ENCODE data around the gene CDKN1A. TPM values are rescaled to one million over a fixed set of nuclear protein-coding genes. Genes with fewer than 3 reads are reported as not detected.

Gene CDKN1A
- total RNA-seq, 3 donors from 2014 or later, result 181 to 381 (median 255) TPM

GRCh38 chr6:36634317-36635108 is 44.0 kb upstream of the CDKN1A start:
- H3K4me1 ChIP-seq (ENCODE audit: low read depth), result peaks cover 13% of the 10 kb centered on the region
- TF ChIP-seq CTCF (IDR thresholded peaks at IDR 0.05), result no peak
- ATAC-seq (no peak), DNase-seq (no peak)
- intact Hi-C loops (cut with DNase I, micrococcal nuclease), result no loop called here
- H3K36me3 ChIP-seq (ENCODE audit: low read depth), result no peaks in the 10 kb centered on the region
- no peak overlapping the region for H3K4me3 ChIP-seq
- no peaks in the 10 kb centered on the region for H3K9me3 ChIP-seq

GRCh38 chr6:36636283-36636682 is 42.2 kb upstream of the CDKN1A start:
- H3K9me3 ChIP-seq, result no peaks in the 10 kb centered on the region
- H3K36me3 ChIP-seq (ENCODE audit: low read depth), result no peaks in the 10 kb centered on the region
- H3K4me1 ChIP-seq (ENCODE audit: low read depth), result peaks cover 13% of the 10 kb centered on the region
- TF ChIP-seq CTCF (IDR thresholded peaks at IDR 0.05), result no peak
- no peak for DNase-seq
- ATAC-seq, result no peak
- intact Hi-C loops (cut with DNase I, micrococcal nuclease), result no loop called here
- no peak overlapping the region for H3K4me3 ChIP-seq

- ATAC-seq, result no peak
- DNase-seq, result no peak
- Histone ChIP-seq H3K4me1 (ENCODE audit: low read depth) (peaks cover 13% of the 10 kb centered on the region), H3K9me3 (no peaks in the 10 kb centered on the region), H3K36me3 (ENCODE audit: low read depth) (no peaks in the 10 kb centered on the region), H3K4me3 (no peak overlapping the region)
- TF ChIP-seq CTCF (IDR thresholded peaks at IDR 0.05), result no peak
- intact Hi-C loops (cut with DNase I, micrococcal nuclease), result no loop called here
Measured at GRCh38 chr6:36636687-36637418, 41.7 kb upstream of the CDKN1A start.

- H3K36me3 ChIP-seq (ENCODE audit: low read depth), result no peaks in the 10 kb centered on the region
- H3K4me1 ChIP-seq (ENCODE audit: low read depth), result peaks cover 30% of the 10 kb centered on the region
- no peaks in the 10 kb centered on the region for H3K9me3 ChIP-seq
- no peak for TF ChIP-seq CTCF (IDR thresholded peaks at IDR 0.05)
- intact Hi-C loops (cut with DNase I, micrococcal nuclease), result no loop called here
- ATAC-seq, result no peak
- no peak for DNase-seq
- H3K4me3 ChIP-seq, result no peak overlapping the region
Measured at GRCh38 chr6:36638579-36638978, 39.9 kb upstream of the CDKN1A start.

- H3K4me1 ChIP-seq (ENCODE audit: low read depth), result peaks cover 24% of the 10 kb centered on the region
- TF ChIP-seq CTCF (IDR thresholded peaks at IDR 0.05), result no peak
- ATAC-seq (no peak), DNase-seq (no peak)
- no peak overlapping the region for H3K4me3 ChIP-seq
- no peaks in the 10 kb centered on the region for H3K36me3 ChIP-seq (ENCODE audit: low read depth)
- no peaks in the 10 kb centered on the region for H3K9me3 ChIP-seq
- intact Hi-C loops (cut with DNase I, micrococcal nuclease), result no loop called here
Measured at GRCh38 chr6:36639171-36639808, 39.2 kb upstream of the CDKN1A start.

Measured in mucosa of descending colon (tissue), 3 donors.